ENCODE results near the gene LRP6. TPM values are rescaled to one million over a fixed set of nuclear protein-coding genes. Genes with fewer than 3 reads are reported as not detected.

Gene LRP6
- total RNA-seq, 1 donor from 2014 or later = 40.9 TPM

GRCh38 chr12:12088147-12088546 lies 178.7 kb downstream of the LRP6 start:
- DNase-seq (ENCODE audit: low read depth) (no peak), FAIRE-seq (no peak)
- Histone ChIP-seq H3K9me3 (ENCODE audit: insufficient read depth, low read depth, low read length) (no peaks in the 10 kb centered on the region), H3K9ac (ENCODE audit: low read length) (no peak overlapping the region), H3K4me2 (ENCODE audit: low read length) (no peak overlapping the region), H4K20me1 (ENCODE audit: insufficient read depth, low read length) (no peaks in the 10 kb centered on the region), H3K27ac (ENCODE audit: low read depth, low read length) (no peak overlapping the region), H3K27me3 (ENCODE audit: insufficient read depth, low read length) (peaks cover 2% of the 10 kb centered on the region), H3K4me3 (ENCODE audit: insufficient read depth, low read depth, low read length) (no peak overlapping the region), H3K36me3 (ENCODE audit: insufficient read depth, low read length) (no peaks in the 10 kb centered on the region), H3K79me2 (ENCODE audit: insufficient read depth, low read length) (no peaks in the 10 kb centered on the region), H3K4me1 (ENCODE audit: insufficient read depth, low read length) (peaks cover 12% of the 10 kb centered on the region), H2AFZ (ENCODE audit: low read depth, low read length) (no peak overlapping the region)
- peaks cover 2% of the 10 kb centered on the region for H3K36me3 Mint-ChIP-seq (ENCODE audit: low read depth, unreplicated experiment)
- no peaks in the 10 kb centered on the region for H3K9me3 Mint-ChIP-seq (ENCODE audit: unreplicated experiment)
- TF ChIP-seq CTCF (IDR thresholded peaks at IDR 0.05; ENCODE audit: insufficient read depth, low read depth, low read length) (no peak), EZH2 (IDR thresholded peaks at IDR 0.05; ENCODE audit: insufficient read depth, low read length) (no peak)
- no peaks in the 10 kb centered on the region for H3K27me3 Mint-ChIP-seq (ENCODE audit: low read depth, unreplicated experiment)
- H3K27ac Mint-ChIP-seq (ENCODE audit: unreplicated experiment) = peak overlapping the region; percentile 20
- H3K4me1 Mint-ChIP-seq (ENCODE audit: low read depth, unreplicated experiment) = peaks cover 20% of the 10 kb centered on the region
- H3K4me3 Mint-ChIP-seq (ENCODE audit: unreplicated experiment) = no peak overlapping the region

- Mint-ChIP-seq H3K27ac (ENCODE audit: unreplicated experiment) (peak overlapping the region; percentile 20), H3K27me3 (ENCODE audit: low read depth, unreplicated experiment) (no peaks in the 10 kb centered on the region), H3K9me3 (ENCODE audit: unreplicated experiment) (no peaks in the 10 kb centered on the region), H3K4me3 (ENCODE audit: unreplicated experiment) (no peak overlapping the region), H3K36me3 (ENCODE audit: low read depth, unreplicated experiment) (peaks cover 2% of the 10 kb centered on the region), H3K4me1 (ENCODE audit: low read depth, unreplicated experiment) (peaks cover 16% of the 10 kb centered on the region)
- H3K4me2 ChIP-seq (ENCODE audit: low read length) = no peak overlapping the region
- peaks cover 2% of the 10 kb centered on the region for H3K27me3 ChIP-seq (ENCODE audit: insufficient read depth, low read length)
- DNase-seq (ENCODE audit: low read depth) (no peak), FAIRE-seq (no peak)
- H3K36me3 ChIP-seq (ENCODE audit: insufficient read depth, low read length) = no peaks in the 10 kb centered on the region
- H3K4me3 ChIP-seq (ENCODE audit: insufficient read depth, low read depth, low read length) = no peak overlapping the region
- H3K9me3 ChIP-seq (ENCODE audit: insufficient read depth, low read depth, low read length) = no peaks in the 10 kb centered on the region
- H3K9ac ChIP-seq (ENCODE audit: low read length) = no peak overlapping the region
- no peak overlapping the region for H2AFZ ChIP-seq (ENCODE audit: low read depth, low read length)
- H3K4me1 ChIP-seq (ENCODE audit: insufficient read depth, low read length) = peaks cover 8% of the 10 kb centered on the region
- no peak overlapping the region for H3K27ac ChIP-seq (ENCODE audit: low read depth, low read length)
- H4K20me1 ChIP-seq (ENCODE audit: insufficient read depth, low read length) = no peaks in the 10 kb centered on the region
- no peaks in the 10 kb centered on the region for H3K79me2 ChIP-seq (ENCODE audit: insufficient read depth, low read length)
- no peak for TF ChIP-seq CTCF (IDR thresholded peaks at IDR 0.05; ENCODE audit: insufficient read depth, low read depth, low read length)
- no peak for TF ChIP-seq EZH2 (IDR thresholded peaks at IDR 0.05; ENCODE audit: insufficient read depth, low read length)
Observed at GRCh38 chr12:12087693-12088034, 179.2 kb downstream of the LRP6 start.

GRCh38 chr12:12086973-12087692 lies 179.7 kb downstream of the LRP6 start:
- Histone ChIP-seq H3K9ac (ENCODE audit: low read length) (no peak overlapping the region), H4K20me1 (ENCODE audit: insufficient read depth, low read length) (no peaks in the 10 kb centered on the region), H3K79me2 (ENCODE audit: insufficient read depth, low read length) (no peaks in the 10 kb centered on the region), H2AFZ (ENCODE audit: low read depth, low read length) (no peak overlapping the region), H3K27ac (ENCODE audit: low read depth, low read length) (no peak overlapping the region), H3K4me3 (ENCODE audit: insufficient read depth, low read depth, low read length) (no peak overlapping the region), H3K9me3 (ENCODE audit: insufficient read depth, low read depth, low read length) (no peaks in the 10 kb centered on the region), H3K36me3 (ENCODE audit: insufficient read depth, low read length) (no peaks in the 10 kb centered on the region), H3K4me2 (ENCODE audit: low read length) (no peak overlapping the region), H3K27me3 (ENCODE audit: insufficient read depth, low read length) (peaks cover 2% of the 10 kb centered on the region), H3K4me1 (ENCODE audit: insufficient read depth, low read length) (peaks cover 3% of the 10 kb centered on the region)
- H3K27me3 Mint-ChIP-seq (ENCODE audit: low read depth, unreplicated experiment) = no peaks in the 10 kb centered on the region
- no peaks in the 10 kb centered on the region for H3K9me3 Mint-ChIP-seq (ENCODE audit: unreplicated experiment)
- TF ChIP-seq CTCF (IDR thresholded peaks at IDR 0.05; ENCODE audit: insufficient read depth, low read depth, low read length) (no peak), EZH2 (IDR thresholded peaks at IDR 0.05; ENCODE audit: insufficient read depth, low read length) (no peak)
- DNase-seq (ENCODE audit: low read depth) (no peak), FAIRE-seq (no peak)
- peak overlapping the region; percentile 58 for H3K27ac Mint-ChIP-seq (ENCODE audit: unreplicated experiment)
- no peak overlapping the region for H3K4me3 Mint-ChIP-seq (ENCODE audit: unreplicated experiment)
- peaks cover 2% of the 10 kb centered on the region for H3K36me3 Mint-ChIP-seq (ENCODE audit: low read depth, unreplicated experiment)
- H3K4me1 Mint-ChIP-seq (ENCODE audit: low read depth, unreplicated experiment) = peaks cover 15% of the 10 kb centered on the region

Measured in astrocyte (in vitro differentiated cells and primary cell).